GM19238 (cell line): ENCODE measurements around the gene CDH5.
"Not testable (repeated sequence)": the region's sequence is repeated elsewhere in the genome, so short reads cannot be mapped to it uniquely, and the experiment has no call there.

Experiments
- DNase-seq: peaks from one replicate; pipeline ENCODE4 v3.0.0; 2011; ENCODE audit warnings: low spot score; ENCODE audit not compliant: insufficient read length

The CDH5 gene

DNA sequence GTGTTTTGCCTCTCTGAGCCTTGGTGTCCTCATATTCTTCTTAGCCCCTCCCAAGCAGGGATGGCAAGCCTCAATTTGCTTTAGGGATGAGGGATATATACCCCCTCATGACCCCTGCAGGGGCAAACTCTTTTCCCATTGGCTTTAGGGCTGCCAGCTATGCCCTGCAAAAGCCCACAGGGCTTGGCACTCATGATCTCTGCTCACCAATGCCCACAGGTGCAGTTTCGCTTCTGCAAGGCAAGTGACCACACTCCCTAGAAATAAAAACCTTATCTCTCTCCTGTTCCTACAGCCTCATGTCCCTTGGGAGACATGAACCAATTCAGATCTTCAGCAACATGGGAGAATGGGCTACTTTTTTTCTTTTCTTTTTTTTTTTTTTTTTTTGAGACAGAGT is 69.4 kb downstream of the CDH5 start:
- DNase-seq = no peak

DNA sequence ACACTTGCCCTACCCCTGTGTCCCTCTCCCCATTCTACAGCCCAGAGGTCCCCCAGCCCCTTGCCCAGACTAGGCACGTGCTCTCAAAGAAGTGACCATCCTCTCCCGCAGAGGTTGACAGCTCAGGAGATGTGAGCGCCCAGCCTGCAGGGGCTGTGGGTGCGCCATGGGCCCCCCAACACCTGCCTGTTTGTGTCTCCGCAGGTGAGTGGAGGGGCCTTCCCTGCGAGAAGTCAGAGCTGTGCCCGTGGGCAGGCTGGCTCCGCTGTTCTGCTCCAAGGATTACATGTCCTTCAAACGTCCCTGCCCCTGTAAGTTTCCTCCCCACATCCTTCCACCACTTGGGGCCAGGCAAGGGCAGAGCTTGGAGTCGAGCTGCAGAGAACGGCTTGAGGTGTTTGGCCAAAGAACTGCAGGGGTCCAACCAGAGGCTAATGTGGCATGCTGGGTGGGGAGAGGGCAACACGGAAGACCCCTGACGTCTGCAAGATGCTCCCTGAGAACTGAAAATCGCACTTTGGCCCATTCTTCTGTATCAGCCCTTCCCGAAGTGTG is 71.0 kb downstream of the CDH5 start:
- no peak for DNase-seq

DNA sequence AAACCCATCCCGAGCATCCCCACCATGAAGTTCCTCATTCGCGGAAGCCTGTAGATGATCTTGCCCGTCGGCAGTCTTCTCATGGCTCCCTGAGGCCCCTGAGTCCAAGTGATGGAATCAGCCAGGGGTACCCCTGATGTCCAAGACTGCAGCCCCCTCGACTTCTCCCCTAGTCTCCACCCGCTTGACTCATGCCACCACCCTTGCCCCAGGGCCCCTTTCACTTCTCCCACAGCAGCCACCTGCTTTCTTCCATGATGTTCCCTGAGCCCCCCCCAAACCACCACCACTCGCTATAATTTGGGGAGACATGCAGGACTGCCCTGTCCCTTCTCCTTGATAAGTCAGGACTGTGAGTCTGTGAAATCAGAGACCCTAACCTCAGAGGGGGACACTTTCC is 72.0 kb downstream of the CDH5 start:
- no peak for DNase-seq

DNA sequence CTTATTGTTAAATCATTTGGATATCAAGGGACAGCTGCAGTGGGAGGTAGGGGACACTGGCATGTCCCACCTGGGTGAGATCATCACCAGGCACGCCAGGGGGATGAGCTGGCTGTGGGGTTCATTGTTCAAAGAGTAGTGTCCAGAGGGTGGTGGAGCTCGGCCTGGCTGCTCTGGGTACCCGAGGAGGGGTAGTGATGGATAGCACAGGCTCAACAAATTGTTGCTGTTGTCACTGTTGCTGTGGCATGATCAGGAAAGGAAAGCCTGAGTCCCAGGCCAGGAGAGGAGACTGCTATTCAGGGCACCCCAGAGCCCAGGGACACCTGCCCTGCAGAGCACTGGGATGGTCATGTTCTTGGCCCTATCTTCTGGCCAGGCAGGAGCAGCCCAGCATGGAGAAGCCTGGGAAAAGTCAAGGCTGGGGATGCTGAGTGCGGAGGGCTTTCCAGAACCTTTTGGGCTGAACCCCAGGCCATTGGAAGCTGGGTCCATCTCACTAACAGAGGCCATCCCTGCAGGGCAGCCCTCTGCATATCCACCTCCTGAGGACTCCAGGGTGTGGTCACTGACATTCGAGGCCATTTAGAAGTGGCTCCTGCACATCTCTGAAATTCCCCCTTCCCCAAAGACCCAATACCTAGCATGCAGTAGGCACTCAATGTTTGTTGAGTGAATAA is 72.7 kb downstream of the CDH5 start:
- no peak for DNase-seq

DNA sequence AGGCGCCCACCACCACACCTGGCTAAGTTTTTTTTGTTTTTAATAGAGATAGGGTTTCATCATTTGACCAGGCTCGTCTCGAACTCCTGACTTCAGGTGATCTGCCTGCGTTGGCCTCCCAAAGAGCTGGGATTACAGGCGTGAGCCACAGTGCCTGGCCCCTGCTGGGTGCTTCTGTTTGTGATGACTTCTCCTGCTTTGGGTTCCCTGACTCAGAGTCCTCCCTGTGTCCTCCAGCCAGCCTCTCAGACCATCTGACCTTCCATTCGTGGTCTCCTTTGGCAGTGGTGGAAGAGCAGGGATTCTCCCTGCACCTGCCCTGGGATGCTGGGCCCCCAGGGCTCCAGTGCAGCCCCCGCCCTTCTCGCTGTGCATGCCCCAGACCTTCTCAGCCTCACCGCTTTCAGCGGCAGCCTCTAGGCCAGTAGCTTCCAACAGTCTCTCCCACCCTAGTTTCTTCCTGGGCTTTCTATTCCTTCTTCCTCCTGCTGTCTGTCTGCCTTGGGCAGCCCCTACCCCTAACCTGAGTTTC is 73.8 kb downstream of the CDH5 start:
- no peak for DNase-seq

DNA sequence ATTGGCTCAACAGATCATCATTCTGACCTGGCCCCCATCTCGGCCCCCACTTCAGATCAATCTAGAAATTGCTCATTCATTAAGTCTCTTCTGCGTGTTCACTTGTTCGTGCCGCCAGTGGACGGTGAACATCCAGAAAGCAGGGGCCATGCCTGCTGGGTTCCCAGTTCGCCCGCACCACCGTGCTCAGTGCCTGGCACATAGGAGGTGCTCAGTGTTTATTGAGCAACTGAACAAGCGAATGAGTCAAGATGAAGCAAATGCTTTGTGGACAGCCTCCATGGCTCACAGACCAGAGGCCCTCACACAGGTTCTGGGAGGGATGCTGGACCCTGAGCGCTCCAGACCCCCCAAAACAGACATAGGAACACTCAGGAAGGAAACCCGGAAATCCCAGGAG is 74.5 kb downstream of the CDH5 start:
- DNase-seq = no peak

DNA sequence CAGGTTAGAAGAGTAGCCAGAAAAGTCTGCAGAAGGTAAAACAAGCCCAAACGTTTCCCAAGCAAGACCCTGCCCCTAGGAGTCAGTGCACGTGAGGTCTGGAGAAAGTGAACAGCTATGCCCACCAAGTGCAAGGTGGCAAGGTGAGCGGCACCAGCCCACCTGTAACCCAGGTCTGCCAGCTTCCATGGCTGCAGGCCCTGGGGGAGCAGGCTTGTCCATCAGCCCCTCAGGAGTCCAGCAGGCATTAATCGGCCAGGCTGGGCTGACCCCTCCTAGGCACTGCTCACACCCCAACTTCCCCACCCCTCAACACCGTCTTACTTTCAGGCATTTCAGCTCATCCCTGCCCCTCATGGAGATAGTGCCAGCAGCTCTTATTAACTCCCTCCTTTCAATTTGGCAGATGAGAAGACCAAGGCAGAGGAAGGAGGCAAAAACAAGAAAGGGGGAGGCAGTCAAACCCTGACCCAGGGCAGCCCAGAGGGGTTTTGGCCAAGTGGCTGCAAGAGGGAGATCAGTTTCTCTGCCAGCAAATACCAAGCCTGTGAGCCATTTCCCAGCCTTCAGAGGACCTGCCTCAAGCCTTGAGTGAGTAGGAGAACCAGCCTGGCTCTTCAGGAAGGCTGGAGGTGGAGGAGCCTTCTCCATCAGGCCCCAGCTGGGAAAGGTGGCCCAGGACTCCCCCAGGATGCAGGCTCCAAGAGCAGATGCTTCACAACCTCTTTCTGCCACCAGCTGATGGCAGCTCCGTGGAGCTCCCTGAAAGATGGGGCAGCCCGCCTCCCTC is 75.3 kb downstream of the CDH5 start:
- no peak for DNase-seq

DNA sequence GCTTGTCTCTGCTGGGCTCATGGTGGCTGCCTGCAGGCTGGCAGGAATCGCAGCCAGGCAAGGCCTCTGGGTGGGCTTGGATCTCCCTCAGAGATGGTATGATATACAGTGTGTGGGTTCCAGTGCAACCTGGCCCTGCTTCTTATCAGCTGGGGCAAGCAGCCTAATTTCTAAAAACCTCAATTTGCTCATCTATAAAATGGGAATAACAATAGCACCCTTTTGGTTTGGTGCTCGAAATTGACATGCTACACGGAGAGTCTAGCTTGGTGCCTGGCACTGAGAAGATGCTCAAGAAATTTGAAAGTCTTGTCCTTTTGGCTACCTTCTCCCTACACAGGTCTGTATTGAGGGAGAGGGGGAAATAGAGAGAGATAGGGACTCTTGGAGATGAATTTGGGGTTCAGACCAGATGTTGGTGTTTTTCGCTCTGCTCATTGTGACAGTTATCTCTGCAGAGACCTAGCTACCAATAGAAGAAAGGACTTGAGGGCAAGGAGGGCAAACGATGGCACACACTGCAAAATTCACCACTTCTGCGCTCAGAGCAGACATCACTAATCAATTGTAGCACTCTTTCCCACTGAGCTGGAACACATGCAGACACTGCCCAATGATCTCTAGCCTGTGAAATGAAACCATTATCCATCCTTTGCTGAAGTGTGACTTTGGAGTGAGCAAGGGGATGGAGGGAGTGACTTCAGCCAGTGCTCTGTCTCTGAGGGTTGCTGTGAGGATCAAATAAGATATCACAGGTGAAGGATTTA is 76.2 kb downstream of the CDH5 start:
- DNase-seq = no peak

DNA sequence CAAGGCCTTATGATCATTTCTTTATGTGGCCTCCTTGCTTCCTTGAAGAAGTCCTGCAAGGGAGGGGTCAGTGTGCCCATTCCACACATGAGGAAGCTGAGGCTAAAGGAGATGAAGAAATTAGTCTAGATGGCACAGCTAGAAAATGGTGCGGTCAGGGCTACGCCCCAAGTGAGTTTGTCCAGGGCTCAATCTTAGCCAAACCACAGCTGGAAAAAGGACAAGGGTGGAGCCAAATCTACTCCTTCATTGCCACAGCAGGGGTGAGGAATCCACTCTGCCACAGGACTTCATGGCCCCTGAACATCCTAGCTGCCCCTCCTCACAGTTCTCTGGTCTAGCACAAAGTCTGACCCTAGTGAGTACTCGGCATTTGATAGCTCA is 76.8 kb downstream of the CDH5 start:
- DNase-seq = no peak

DNA sequence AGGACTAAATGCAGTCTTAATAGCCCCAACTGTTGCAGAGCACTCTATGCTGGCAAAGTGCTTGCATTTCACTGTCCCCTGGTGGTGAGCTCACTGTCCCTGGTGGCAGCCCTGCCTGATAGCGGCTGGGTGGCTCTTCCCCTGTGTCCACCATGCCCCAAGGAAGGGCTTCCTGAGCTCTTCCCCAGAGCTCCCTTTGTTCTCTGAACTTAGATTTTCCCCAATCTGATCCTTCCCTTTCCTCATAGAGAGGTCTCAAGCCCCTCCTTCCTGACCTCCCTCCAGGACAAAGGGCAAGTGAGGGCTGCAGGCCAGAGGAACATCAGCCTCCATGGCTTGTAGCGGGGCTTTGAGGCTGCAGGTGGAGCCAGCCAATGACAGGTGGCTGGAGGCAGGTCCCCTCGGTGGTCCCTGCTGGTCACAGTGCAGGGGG is 77.6 kb downstream of the CDH5 start:
- no peak for DNase-seq

DNA sequence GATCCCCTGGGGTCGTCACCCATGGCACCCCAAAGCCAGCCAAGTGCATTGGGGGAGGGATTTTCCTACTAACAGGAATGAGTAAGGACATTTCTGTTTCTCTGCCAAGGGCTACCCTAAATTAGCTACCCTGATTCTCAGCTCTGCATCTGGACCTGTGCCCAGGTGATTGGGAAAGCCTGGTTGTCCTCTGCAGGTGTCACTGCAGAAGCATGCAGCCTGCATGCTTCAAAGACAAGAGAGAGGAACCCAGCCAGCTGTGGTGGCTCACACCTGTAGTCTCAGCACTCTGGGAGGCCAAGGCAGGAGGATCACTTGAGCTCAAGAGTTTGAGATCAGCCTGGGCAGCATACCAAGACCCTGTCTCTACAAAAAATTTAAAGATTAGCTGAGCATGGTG is 80.2 kb downstream of the CDH5 start:
- no peak for DNase-seq

DNA sequence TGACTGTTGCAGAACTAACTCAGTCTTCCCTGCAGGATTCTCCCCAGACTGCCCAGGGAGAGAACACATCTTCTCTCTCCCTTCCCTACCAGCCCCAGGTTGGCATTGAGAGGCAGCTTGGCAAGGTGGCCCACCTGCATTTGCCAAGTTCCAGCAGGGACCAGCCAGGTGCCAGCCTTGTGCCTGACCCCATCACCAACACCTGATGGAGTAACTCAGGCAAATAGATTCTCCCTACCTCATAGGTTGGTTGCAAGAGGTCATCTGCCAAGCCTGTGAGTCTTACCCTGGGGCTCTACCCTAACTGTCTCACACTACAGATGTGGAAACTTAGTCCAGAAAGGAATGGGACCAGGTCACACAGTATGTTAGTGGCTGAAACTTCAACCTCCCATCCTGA is 81.0 kb downstream of the CDH5 start:
- DNase-seq = no peak

DNA sequence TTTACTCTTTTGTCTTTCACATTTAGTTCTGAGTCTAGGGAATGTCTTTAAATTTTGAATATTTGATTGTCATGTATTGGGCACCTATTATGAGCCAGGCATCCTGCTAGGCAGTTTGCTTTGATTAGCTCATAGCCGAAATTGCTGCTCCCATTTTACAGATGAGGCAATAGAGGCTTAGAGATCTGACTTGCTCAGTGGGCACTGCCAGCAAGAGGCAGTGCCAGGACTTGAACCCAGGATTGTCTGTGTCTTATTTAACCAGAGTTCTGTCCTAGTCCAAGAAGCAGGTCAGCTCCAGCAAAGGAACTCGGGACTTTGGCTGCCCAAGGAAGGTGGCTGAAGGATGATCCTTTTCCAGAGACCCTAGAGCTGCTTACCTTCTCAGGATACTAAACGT is 85.1 kb downstream of the CDH5 start:
- DNase-seq = no peak

DNA sequence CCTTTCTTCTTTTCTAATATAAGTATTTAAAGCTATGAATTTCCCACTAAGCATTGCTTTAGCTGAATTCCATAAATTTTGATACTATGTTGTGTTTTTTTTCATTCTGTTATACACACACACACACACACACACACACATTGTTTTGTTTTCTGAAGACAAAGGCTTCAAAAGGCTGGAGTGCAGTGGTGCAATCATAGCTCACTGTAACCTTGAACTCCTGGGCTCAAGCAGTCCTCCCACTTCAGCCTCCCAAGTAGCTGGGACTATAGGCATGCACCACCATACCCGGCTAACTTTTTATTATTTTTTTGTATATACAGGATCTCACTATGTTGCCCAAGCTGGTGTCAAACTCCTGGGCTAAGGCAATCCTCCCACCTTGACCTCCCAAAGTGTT is 86.7 kb downstream of the CDH5 start:
- not testable (repeated sequence) for DNase-seq
